Measurements from ENCODE around the gene TGM1. TPM values are rescaled to one million over a fixed set of nuclear protein-coding genes. Genes with fewer than 3 reads are reported as not detected.

Gene TGM1
- total RNA-seq, 6 donors from 2014 or later: 9.1 to 29.2 (median 11.1) TPM

Small RNAs within 50 kb of the gene (small RNA-seq; reads per million reads assigned to genes)
- gene CHMP4A (0 reads per million in 4 donors), gene MDP1 (0 to 0.13 (median 0) reads per million in 4 donors)

Other genes with a start within 250 kb of the TGM1 start
- gene CARMIL3, start 211.2 kb downstream of the TGM1 start, total RNA-seq: 10 to 100 TPM in 1 of 6 donors, 1 to 10 TPM in 3, under 1 TPM in 2; 0.39 to 15.7 (median 1.2) TPM
- not detected for gene CPNE6, start 191.6 kb downstream of the TGM1 start, total RNA-seq
- gene PCK2, start 168.9 kb downstream of the TGM1 start, total RNA-seq: 10 to 100 TPM; 27.2 to 70.3 (median 34.9) TPM
- 100 to 1,000 TPM in 2 of 6 donors, 10 to 100 TPM in 4; 68.4 to 138 (median 95.0) TPM for gene DCAF11, start 148.4 kb downstream of the TGM1 start, total RNA-seq
- gene NRL, start 148.2 kb downstream of the TGM1 start, total RNA-seq: 1 to 10 TPM; 2.6 to 9.8 (median 4.4) TPM
- gene FITM1, start 132.5 kb downstream of the TGM1 start, total RNA-seq: under 1 TPM in 4 of 6 donors, not detected in 2; 0.63 to 0.89 (median 0.82) TPM
- 100 to 1,000 TPM in 5 of 6 donors, 10 to 100 TPM in 1; 56.6 to 206 (median 142) TPM for gene PSME1, start 127.0 kb downstream of the TGM1 start, total RNA-seq
- 10 to 100 TPM in 5 of 6 donors, 1 to 10 TPM in 1; 8.6 to 13.8 (median 12.0) TPM for gene EMC9, start 121.6 kb downstream of the TGM1 start, total RNA-seq
- 100 to 1,000 TPM in 3 of 6 donors, 10 to 100 TPM in 3; 58.5 to 144 (median 84.4) TPM for gene PSME2, start 116.6 kb downstream of the TGM1 start, total RNA-seq
- gene RNF31, start 115.7 kb downstream of the TGM1 start, total RNA-seq: 100 to 1,000 TPM in 2 of 6 donors, 10 to 100 TPM in 4; 52.1 to 173 (median 63.9) TPM
- gene IRF9, start 101.9 kb downstream of the TGM1 start, total RNA-seq: 100 to 1,000 TPM in 3 of 6 donors, 10 to 100 TPM in 3; 78.2 to 192 (median 107) TPM
- 10 to 100 TPM; 16.0 to 76.5 (median 29.4) TPM for gene REC8, start 91.1 kb downstream of the TGM1 start, total RNA-seq
- 10 to 100 TPM; 20.8 to 50.3 (median 35.2) TPM for gene IPO4, start 74.4 kb downstream of the TGM1 start, total RNA-seq
- 10 to 100 TPM; 15.7 to 75.4 (median 53.8) TPM for gene TM9SF1, start 67.7 kb downstream of the TGM1 start, total RNA-seq
- gene TSSK4, start 57.5 kb downstream of the TGM1 start, total RNA-seq: 1 to 10 TPM in 1 of 6 donors, not detected in 5; 1.3 TPM
- 100 to 1,000 TPM in 1 of 6 donors, 10 to 100 TPM in 5; 39.9 to 112 (median 61.5) TPM for gene CHMP4A, start 49.7 kb downstream of the TGM1 start, total RNA-seq
- 10 to 100 TPM in 4 of 6 donors, 1 to 10 TPM in 2; 8.1 to 21.1 (median 12.7) TPM for gene MDP1, start 47.1 kb downstream of the TGM1 start, total RNA-seq
- 100 to 1,000 TPM in 4 of 6 donors, 10 to 100 TPM in 2; 39.8 to 144 (median 121) TPM for gene NEDD8, start 30.8 kb downstream of the TGM1 start, total RNA-seq
- 10 to 100 TPM; 26.2 to 76.9 (median 47.2) TPM for gene GMPR2, start 30.2 kb downstream of the TGM1 start, total RNA-seq
- gene TINF2, start 20.6 kb downstream of the TGM1 start, total RNA-seq: 100 to 1,000 TPM in 1 of 6 donors, 10 to 100 TPM in 5; 46.1 to 109 (median 86.4) TPM
- gene RABGGTA, start 8.4 kb upstream of the TGM1 start, total RNA-seq: 100 to 1,000 TPM in 1 of 6 donors, 10 to 100 TPM in 5; 22.7 to 125 (median 58.9) TPM
- 10 to 100 TPM; 23.0 to 60.3 (median 32.8) TPM for gene DHRS1, start 36.6 kb upstream of the TGM1 start, total RNA-seq
- 10 to 100 TPM; 13.3 to 31.4 (median 22.6) TPM for gene NOP9, start 36.7 kb upstream of the TGM1 start, total RNA-seq
- 10 to 100 TPM in 5 of 6 donors, 1 to 10 TPM in 1; 9.4 to 14.8 (median 12.8) TPM for gene CIDEB, start 44.8 kb upstream of the TGM1 start, total RNA-seq
- 10 to 100 TPM in 4 of 6 donors, 1 to 10 TPM in 2; 6.2 to 49.2 (median 10.9) TPM for gene LTB4R2, start 47.0 kb upstream of the TGM1 start, total RNA-seq
- 10 to 100 TPM; 11.1 to 71.2 (median 17.7) TPM for gene LTB4R, start 48.3 kb upstream of the TGM1 start, total RNA-seq
- 100 to 1,000 TPM in 2 of 6 donors, 10 to 100 TPM in 4; 22.4 to 159 (median 43.7) TPM for gene ADCY4, start 71.9 kb upstream of the TGM1 start, total RNA-seq
- 10 to 100 TPM; 16.1 to 92.2 (median 29.1) TPM for gene RIPK3, start 76.8 kb upstream of the TGM1 start, total RNA-seq
- 10 to 100 TPM in 5 of 6 donors, 1 to 10 TPM in 1; 8.5 to 98.5 (median 42.1) TPM for gene NFATC4, start 105.0 kb upstream of the TGM1 start, total RNA-seq
- gene NYNRIN, start 135.8 kb upstream of the TGM1 start, total RNA-seq: 10 to 100 TPM in 5 of 6 donors, 1 to 10 TPM in 1; 5.5 to 18.7 (median 14.4) TPM
- 1 to 10 TPM; 1.1 to 4.2 (median 3.1) TPM for gene CBLN3, start 166.5 kb upstream of the TGM1 start, total RNA-seq
- 100 to 1,000 TPM in 1 of 6 donors, 10 to 100 TPM in 5; 43.9 to 136 (median 66.4) TPM for gene KHNYN, start 166.8 kb upstream of the TGM1 start, total RNA-seq
- gene SDR39U1, start 179.6 kb upstream of the TGM1 start, total RNA-seq: 10 to 100 TPM; 34.9 to 88.0 (median 52.6) TPM
- gene CMA1, start 245.1 kb upstream of the TGM1 start, total RNA-seq: 1 to 10 TPM in 1 of 6 donors, under 1 TPM in 1, not detected in 4; 0.37 to 1.8 TPM